Measurements from ENCODE around the gene MICB. TPM values are rescaled to one million over a fixed set of nuclear protein-coding genes. Genes with fewer than 3 reads are reported as not detected.

The MICB gene
- total and polyA plus RNA-seq, 9 of the 15 experiments (the other 6 are each of a cell fraction or from before 2014, with no cell fraction given) = 13.3 to 34.5 (median 19.8) TPM

DNA sequence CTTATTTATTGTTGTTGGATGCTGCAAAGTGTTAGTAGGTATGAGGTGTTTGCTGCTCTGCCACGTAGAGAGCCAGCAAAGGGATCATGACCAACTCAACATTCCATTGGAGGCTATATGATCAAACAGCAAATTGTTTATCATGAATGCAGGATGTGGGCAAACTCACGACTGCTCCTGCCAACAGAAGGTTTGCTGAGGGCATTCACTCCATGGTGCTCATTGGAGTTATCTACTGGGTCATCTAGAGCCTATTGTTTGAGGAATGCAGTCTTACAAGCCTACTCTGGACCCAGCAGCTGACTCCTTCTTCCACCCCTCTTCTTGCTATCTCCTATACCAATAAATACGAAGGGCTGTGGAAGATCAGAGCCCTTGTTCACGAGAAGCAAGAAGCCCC lies 12.1 kb downstream of the MICB start:
- Histone ChIP-seq H4K20me1 (replicated peaks; ENCODE audit: control insufficient read depth, insufficient read depth, low read length) (no peaks in the 10 kb centered on the region), H2AFZ (ENCODE audit: low read depth, low read length) (no peak overlapping the region), H3K4me2 (ENCODE audit: insufficient read depth, low read length) (no peak overlapping the region), H3K9ac (ENCODE audit: insufficient read depth in 1 of 2, low read depth in 2 of 2, low read length in 2 of 2) (no peak overlapping the region), H3K4me3 (no peak overlapping the region), H3K9me3 (replicated peaks; ENCODE audit: control insufficient read depth, insufficient read depth, low read depth, low read length) (no peaks in the 10 kb centered on the region), H3K36me3 (ENCODE audit: control insufficient read depth, insufficient read depth, low read length) (peaks cover 51% of the 10 kb centered on the region), H3K27ac (ENCODE audit: extremely low read depth, low read depth, low read length) (no peak overlapping the region), H3K9me1 (ENCODE audit: control insufficient read depth, insufficient read depth, low read length) (no peaks in the 10 kb centered on the region), H3K27me3 (ENCODE audit: control insufficient read depth in 2 of 2, insufficient read depth in 2 of 2, low read length in 2 of 2) (peaks cover 2 to 5% of the 10 kb centered on the region in 2 experiments; a peak in 2 of 5 replicates), H3K79me2 (ENCODE audit: control insufficient read depth, insufficient read depth, low read length) (no peaks in the 10 kb centered on the region), H3K4me1 (replicated peaks in 1 of 2; ENCODE audit: control insufficient read depth in 2 of 2, insufficient read depth in 2 of 2, low read length in 2 of 2) (peaks cover 0 to 3% of the 10 kb centered on the region in 2 experiments; a peak in 1 of 5 replicates)
- no TSS peak for BruUV-seq (replicated peaks)
- intact Hi-C loops (cut with micrococcal nuclease) = no loop called here
- in situ Hi-C loops (cut with MboI) = no loop called here
- ChIA-PET CTCF (ENCODE audit: low intra/inter-chr PET ratio) (no interaction called here), POLR2A (interaction anchor here (0.9 kb wide), 1 partner anchor 114 kb away, joined by 3 read pairs; no protein-coding TSS in a partner anchor)
- FAIRE-seq (no peak), DNase-seq (ENCODE audit: extremely low read depth in 1 of 4, low spot score in 3 of 4) (no peak), ATAC-seq (no peak)
- WGBS (ENCODE audit: insufficient coverage, low coverage, missing lambda C conversion rate) = 68% methylated on average over 4 of the region's 4 CpGs
- no peak for TF ChIP-seq ZNF764 (CRISPR knock-in tag; IDR thresholded peaks at IDR 0.05; ENCODE audit: low read depth)
- TF ChIP-seq, protein P1, sequence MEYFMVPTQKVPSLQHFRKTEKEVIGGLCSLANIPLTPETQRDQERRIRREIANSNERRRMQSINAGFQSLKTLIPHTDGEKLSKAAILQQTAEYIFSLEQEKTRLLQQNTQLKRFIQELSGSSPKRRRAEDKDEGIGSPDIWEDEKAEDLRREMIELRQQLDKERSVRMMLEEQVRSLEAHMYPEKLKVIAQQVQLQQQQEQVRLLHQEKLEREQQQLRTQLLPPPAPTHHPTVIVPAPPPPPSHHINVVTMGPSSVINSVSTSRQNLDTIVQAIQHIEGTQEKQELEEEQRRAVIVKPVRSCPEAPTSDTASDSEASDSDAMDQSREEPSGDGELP (CRISPR knock-in tag; IDR thresholded peaks at IDR 0.05; ENCODE audit: borderline replicate concordance) = no peak
- no peak for TF ChIP-seq ZKSCAN1 (IDR thresholded peaks at IDR 0.05; ENCODE audit: low read depth, low read length)
- no peak for TF ChIP-seq BMI1 (IDR thresholded peaks at IDR 0.05; ENCODE audit: low read length)
- TF ChIP-seq, protein P2, sequence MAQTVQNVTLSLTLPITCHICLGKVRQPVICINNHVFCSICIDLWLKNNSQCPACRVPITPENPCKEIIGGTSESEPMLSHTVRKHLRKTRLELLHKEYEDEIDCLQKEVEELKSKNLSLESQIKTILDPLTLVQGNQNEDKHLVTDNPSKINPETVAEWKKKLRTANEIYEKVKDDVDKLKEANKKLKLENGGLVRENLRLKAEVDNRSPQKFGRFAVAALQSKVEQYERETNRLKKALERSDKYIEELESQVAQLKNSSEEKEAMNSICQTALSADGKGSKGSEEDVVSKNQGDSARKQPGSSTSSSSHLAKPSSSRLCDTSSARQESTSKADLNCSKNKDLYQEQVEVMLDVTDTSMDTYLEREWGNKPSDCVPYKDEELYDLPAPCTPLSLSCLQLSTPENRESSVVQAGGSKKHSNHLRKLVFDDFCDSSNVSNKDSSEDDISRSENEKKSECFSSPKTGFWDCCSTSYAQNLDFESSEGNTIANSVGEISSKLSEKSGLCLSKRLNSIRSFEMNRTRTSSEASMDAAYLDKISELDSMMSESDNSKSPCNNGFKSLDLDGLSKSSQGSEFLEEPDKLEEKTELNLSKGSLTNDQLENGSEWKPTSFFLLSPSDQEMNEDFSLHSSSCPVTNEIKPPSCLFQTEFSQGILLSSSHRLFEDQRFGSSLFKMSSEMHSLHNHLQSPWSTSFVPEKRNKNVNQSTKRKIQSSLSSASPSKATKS (CRISPR knock-in tag; IDR thresholded peaks at IDR 0.05) = no peak
- no peak for TF ChIP-seq FOXJ3 (CRISPR knock-in tag; IDR thresholded peaks at IDR 0.05)
- TF ChIP-seq, protein P3, sequence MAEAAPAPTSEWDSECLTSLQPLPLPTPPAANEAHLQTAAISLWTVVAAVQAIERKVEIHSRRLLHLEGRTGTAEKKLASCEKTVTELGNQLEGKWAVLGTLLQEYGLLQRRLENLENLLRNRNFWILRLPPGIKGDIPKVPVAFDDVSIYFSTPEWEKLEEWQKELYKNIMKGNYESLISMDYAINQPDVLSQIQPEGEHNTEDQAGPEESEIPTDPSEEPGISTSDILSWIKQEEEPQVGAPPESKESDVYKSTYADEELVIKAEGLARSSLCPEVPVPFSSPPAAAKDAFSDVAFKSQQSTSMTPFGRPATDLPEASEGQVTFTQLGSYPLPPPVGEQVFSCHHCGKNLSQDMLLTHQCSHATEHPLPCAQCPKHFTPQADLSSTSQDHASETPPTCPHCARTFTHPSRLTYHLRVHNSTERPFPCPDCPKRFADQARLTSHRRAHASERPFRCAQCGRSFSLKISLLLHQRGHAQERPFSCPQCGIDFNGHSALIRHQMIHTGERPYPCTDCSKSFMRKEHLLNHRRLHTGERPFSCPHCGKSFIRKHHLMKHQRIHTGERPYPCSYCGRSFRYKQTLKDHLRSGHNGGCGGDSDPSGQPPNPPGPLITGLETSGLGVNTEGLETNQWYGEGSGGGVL (CRISPR knock-in tag; IDR thresholded peaks at IDR 0.05) = no peak
- TF ChIP-seq BRF1 (IDR thresholded peaks at IDR 0.05; ENCODE audit: borderline replicate concordance, extremely low read depth, insufficient read length) = no peak
- TF ChIP-seq, protein P4, sequence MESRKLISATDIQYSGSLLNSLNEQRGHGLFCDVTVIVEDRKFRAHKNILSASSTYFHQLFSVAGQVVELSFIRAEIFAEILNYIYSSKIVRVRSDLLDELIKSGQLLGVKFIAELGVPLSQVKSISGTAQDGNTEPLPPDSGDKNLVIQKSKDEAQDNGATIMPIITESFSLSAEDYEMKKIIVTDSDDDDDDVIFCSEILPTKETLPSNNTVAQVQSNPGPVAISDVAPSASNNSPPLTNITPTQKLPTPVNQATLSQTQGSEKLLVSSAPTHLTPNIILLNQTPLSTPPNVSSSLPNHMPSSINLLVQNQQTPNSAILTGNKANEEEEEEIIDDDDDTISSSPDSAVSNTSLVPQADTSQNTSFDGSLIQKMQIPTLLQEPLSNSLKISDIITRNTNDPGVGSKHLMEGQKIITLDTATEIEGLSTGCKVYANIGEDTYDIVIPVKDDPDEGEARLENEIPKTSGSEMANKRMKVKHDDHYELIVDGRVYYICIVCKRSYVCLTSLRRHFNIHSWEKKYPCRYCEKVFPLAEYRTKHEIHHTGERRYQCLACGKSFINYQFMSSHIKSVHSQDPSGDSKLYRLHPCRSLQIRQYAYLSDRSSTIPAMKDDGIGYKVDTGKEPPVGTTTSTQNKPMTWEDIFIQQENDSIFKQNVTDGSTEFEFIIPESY (CRISPR knock-in tag; IDR thresholded peaks at IDR 0.05) = no peak
- TF ChIP-seq NFIC (IDR thresholded peaks at IDR 0.05) = no peak
- no peak for TF ChIP-seq ESRRB (CRISPR knock-in tag; IDR thresholded peaks at IDR 0.05; ENCODE audit: borderline replicate concordance)
- no peak for TF ChIP-seq SMARCA5 (IDR thresholded peaks at IDR 0.05)
- TF ChIP-seq CREB1 (IDR thresholded peaks at IDR 0.05) = no peak
- TF ChIP-seq CREB1 (CRISPR knock-in tag; IDR thresholded peaks at IDR 0.05) = no peak
- no peak for TF ChIP-seq YBX1 (IDR thresholded peaks at IDR 0.05)
- TF ChIP-seq ZNF668 (CRISPR knock-in tag; IDR thresholded peaks at IDR 0.05) = no peak

Measured in K562 (cell line).